H9 (cell line): ENCODE data around the gene PRLHR. TPM values are rescaled to one million over a fixed set of nuclear protein-coding genes. Genes with fewer than 3 reads are reported as not detected.

Source experiments
- DNase-seq: peaks from one replicate; pipeline ENCODE4 v3.0.0-alpha.2; 2017
- H2AFZ ChIP-seq: one replicate; pipeline ENCODE4 v1.6.1; 2013; ENCODE audit warnings: mild to moderate bottlenecking, low read length, control low read depth, moderate library complexity
- H2AK5ac ChIP-seq: 2 replicates; pipeline ENCODE4 v1.6.1; 2013; ENCODE audit warnings: low read length, control low read depth, mixed read lengths; ENCODE audit not compliant: insufficient read length
- H2BK120ac ChIP-seq: one replicate; pipeline ENCODE4 v1.6.1; 2013; ENCODE audit warnings: low read depth, mild to moderate bottlenecking, low read length, control low read depth, inconsistent platforms; ENCODE audit not compliant: poor library complexity, severe bottlenecking
- H2BK12ac ChIP-seq: 2 replicates; pipeline ENCODE4 v1.6.1; 2013; ENCODE audit warnings: low read length, control low read depth, mixed read lengths, low read depth; ENCODE audit not compliant: insufficient read length
- H2BK15ac ChIP-seq: 2 replicates; pipeline ENCODE4 v1.6.1; 2013; ENCODE audit warnings: low read depth, low read length, control low read depth
- H2BK20ac ChIP-seq: one replicate; pipeline ENCODE4 v1.6.1; 2013; ENCODE audit warnings: low read depth, mild to moderate bottlenecking, low read length, control low read depth, inconsistent platforms; ENCODE audit not compliant: poor library complexity, severe bottlenecking
- H2BK5ac ChIP-seq: 2 replicates; pipeline ENCODE4 v1.6.1; 2013; ENCODE audit warnings: low read length, control low read depth, mixed read lengths; ENCODE audit not compliant: insufficient read length
- H3K14ac ChIP-seq: 2 replicates; pipeline ENCODE4 v1.6.1; 2013; ENCODE audit warnings: low read length, control low read depth; ENCODE audit not compliant: insufficient read depth
- H3K18ac ChIP-seq: 2 replicates; pipeline ENCODE4 v1.6.1; 2013; ENCODE audit warnings: low read depth, mild to moderate bottlenecking, mixed read lengths, low read length, control low read depth; ENCODE audit not compliant: insufficient read length
- H3K23ac ChIP-seq: 2 replicates; pipeline ENCODE4 v1.6.1; 2013; ENCODE audit warnings: low read length, control low read depth, mixed read lengths, low read depth; ENCODE audit not compliant: insufficient read length
- H3K23me2 ChIP-seq: 2 replicates; pipeline ENCODE4 v1.6.1; 2013; ENCODE audit warnings: low read depth, mild to moderate bottlenecking, mixed read lengths, low read length, control low read depth; ENCODE audit not compliant: insufficient read length, poor library complexity, severe bottlenecking
- H3K27ac ChIP-seq: 2 replicates; pipeline ENCODE4 v1.5.1; 2013; ENCODE audit warnings: low read length, control low read depth, mixed read lengths, low read depth; ENCODE audit not compliant: insufficient read length
- H3K27me3 ChIP-seq: 2 replicates; pipeline ENCODE4 v1.6.1; 2013; ENCODE audit warnings: low read length, control low read depth, inconsistent platforms; ENCODE audit not compliant: insufficient read depth
- H3K4ac ChIP-seq: 2 replicates; pipeline ENCODE4 v1.6.1; 2013; ENCODE audit warnings: low read depth, mild to moderate bottlenecking, control low read depth, inconsistent platforms, low read length, moderate library complexity
- H3K4me1 ChIP-seq: 2 replicates; pipeline ENCODE4 v1.6.1; 2013; ENCODE audit warnings: low read length, control low read depth, inconsistent platforms; ENCODE audit not compliant: insufficient read depth
- H3K4me2 ChIP-seq: 2 replicates; pipeline ENCODE4 v1.6.1; 2013; ENCODE audit warnings: low read length, control low read depth, mixed read lengths; ENCODE audit not compliant: insufficient read length, insufficient read depth
- H3K56ac ChIP-seq: 2 replicates; pipeline ENCODE4 v1.6.1; 2013; ENCODE audit warnings: low read depth, mild to moderate bottlenecking, mixed read lengths, low read length, control low read depth; ENCODE audit not compliant: insufficient read length
- H3K79me1 ChIP-seq: 2 replicates; pipeline ENCODE4 v1.6.1; 2013; ENCODE audit warnings: low read depth, mild to moderate bottlenecking, moderate library complexity, low read length, control low read depth, inconsistent platforms; ENCODE audit not compliant: insufficient read depth, poor library complexity, severe bottlenecking
- H3K79me2 ChIP-seq: 2 replicates; pipeline ENCODE4 v1.6.1; 2013; ENCODE audit warnings: low read length, control low read depth, inconsistent platforms; ENCODE audit not compliant: insufficient read depth
- H3K9ac ChIP-seq: 2 replicates; pipeline ENCODE4 v1.6.1; 2013; ENCODE audit warnings: low read length, control low read depth, mixed read lengths; ENCODE audit not compliant: insufficient read length; ENCODE audit errors: extremely low read depth
- H3K9me3 ChIP-seq: one replicate; pipeline ENCODE4 v1.6.1; 2013; ENCODE audit warnings: low read depth, low read length, inconsistent platforms; ENCODE audit not compliant: control insufficient read depth
- H3T11ph ChIP-seq: one replicate; pipeline ENCODE4 v1.6.1; 2013; ENCODE audit warnings: mild to moderate bottlenecking, low read length, control low read depth, inconsistent platforms
- H4K20me1 ChIP-seq: one replicate; pipeline ENCODE4 v1.6.1; 2013; ENCODE audit not compliant: control insufficient read depth, insufficient read length, insufficient read depth
- H4K5ac ChIP-seq: 2 replicates; pipeline ENCODE4 v1.6.1; 2013; ENCODE audit warnings: low read depth, mild to moderate bottlenecking, mixed read lengths, low read length, control low read depth; ENCODE audit not compliant: insufficient read length
- H4K8ac ChIP-seq: replicated peaks from 2 replicates; pipeline ENCODE4 v1.6.1; 2013; ENCODE audit warnings: low read length, control low read depth, mixed read lengths, low read depth; ENCODE audit not compliant: insufficient read length
- H4K91ac ChIP-seq: 2 replicates; pipeline ENCODE4 v1.6.1; 2013; ENCODE audit warnings: low read depth, mild to moderate bottlenecking, moderate library complexity, mixed read lengths, low read length, control low read depth; ENCODE audit not compliant: insufficient read length
- H3K27ac Mint-ChIP-seq, 3 experiments: 2 replicates in 2 of 3; 3 replicates in 1 of 3; pipeline ENCODE4 v1.8.0; 2020 to 2021; ENCODE audit warnings: mixed read lengths in 3 of 3, mild to moderate bottlenecking in 1 of 3, moderate library complexity in 1 of 3
- H3K27me3 Mint-ChIP-seq: 2 replicates; pipeline ENCODE4 v1.8.0; 2021; ENCODE audit warnings: low read depth, mild to moderate bottlenecking, moderate library complexity, mixed read lengths
- H3K36me3 Mint-ChIP-seq, 3 experiments: 2 replicates in 2 of 3; 3 replicates in 1 of 3; pipeline ENCODE4 v1.8.0; 2020 to 2021; ENCODE audit warnings: low read depth in 3 of 3, mixed read lengths in 3 of 3; ENCODE audit not compliant: insufficient read depth in 1 of 3
- H3K4me1 Mint-ChIP-seq, 2 experiments: 2 replicates each; pipeline ENCODE4 v1.8.0; 2020; ENCODE audit warnings: mixed read lengths in 2 of 2
- H3K4me3 Mint-ChIP-seq, 2 experiments: 2 replicates in 1 of 2; 3 replicates in 1 of 2; pipeline ENCODE4 v1.8.0; 2020 to 2021; ENCODE audit warnings: mild to moderate bottlenecking in 2 of 2, mixed read lengths in 2 of 2, moderate library complexity in 1 of 2
- H3K9me3 Mint-ChIP-seq, 2 experiments: 2 replicates in 1 of 2; 3 replicates in 1 of 2; pipeline ENCODE4 v1.8.0; 2020; ENCODE audit warnings: mild to moderate bottlenecking in 2 of 2, mixed read lengths in 2 of 2, moderate library complexity in 1 of 2
- WGBS: extraction: QIAGEN DNeasy Blood & Tissue Kit; methylation state at CpG from one replicate; pipeline ENCODE4 v1.1.7; 2013; ENCODE audit warnings: missing lambda C conversion rate, low lambda C conversion rate, mixed read lengths; ENCODE audit not compliant: insufficient read length; ENCODE audit errors: extremely low coverage; 5-methylcytosine and 5-hydroxymethylcytosine counted together
- total RNA-seq: library from RNA; stranded (reverse); gene quantifications from 2 replicates; pipeline ENCODE4 v1.2.1, GENCODE V29; 2021
- TF ChIP-seq, protein P1 (sequence below): fragments of 200-600 bp; sonication (generic); conservative IDR thresholded peaks from 3 replicates; pipeline ENCODE4 v1.8.0; 2021; ENCODE audit warnings: antibody characterized with exemption, mild to moderate bottlenecking

PRLHR gene
- total RNA-seq, 1 experiment from 2014 or later: not detected

DNA sequence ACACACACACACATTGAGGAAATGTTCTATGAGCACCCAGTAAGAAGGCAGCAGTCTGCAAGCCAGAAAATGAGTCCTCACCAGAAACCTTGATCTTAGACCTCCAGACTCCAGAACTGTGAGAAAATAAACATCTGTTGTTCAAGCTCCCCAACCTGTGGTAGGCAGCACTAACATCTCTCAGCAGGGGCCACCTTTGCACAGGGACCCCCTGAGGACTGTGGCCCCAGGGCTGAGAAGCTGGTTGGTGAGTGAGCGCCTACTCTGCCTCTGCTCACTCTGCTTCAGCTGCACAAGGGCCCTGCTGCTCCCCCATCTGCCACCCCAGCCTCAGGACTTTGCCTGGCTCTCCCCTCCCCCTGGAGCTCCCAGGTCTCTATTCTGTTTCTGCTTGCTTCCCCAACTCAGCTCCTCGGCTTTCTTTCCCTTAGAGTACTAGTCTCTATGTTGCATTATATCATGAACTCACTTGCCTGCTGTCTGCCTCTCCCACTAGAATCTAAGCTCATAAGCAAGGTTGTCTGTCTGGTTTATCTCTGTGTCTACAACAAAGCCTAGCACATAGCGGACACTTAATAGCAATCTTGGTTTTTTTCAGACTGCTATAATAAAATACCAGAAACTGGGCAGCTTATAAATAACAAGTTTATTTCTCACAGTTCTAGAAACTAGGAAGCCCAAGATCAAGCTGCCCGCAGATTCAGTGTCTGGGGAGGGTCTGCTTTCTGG, 40.4 kb upstream of the PRLHR start:
- H3K27ac Mint-ChIP-seq: no peak overlapping the region; a peak in 2 of 7 replicates
- H2BK15ac ChIP-seq: no peak overlapping the region

More for the DNA sequence above, 40.4 kb upstream of the PRLHR start:
- Histone ChIP-seq H3K9me3 (peaks cover 6% of the 10 kb centered on the region), H2BK12ac (no peak overlapping the region), H2BK5ac (no peak overlapping the region), H3K4ac (no peak overlapping the region), H2BK20ac (no peak overlapping the region), H3K9ac (no peak overlapping the region), H4K91ac (no peak overlapping the region), H3K79me1 (no peaks in the 10 kb centered on the region), H2AK5ac (no peak overlapping the region), H2AFZ (no peak overlapping the region), H3K23ac (no peak overlapping the region), H3T11ph (no peak overlapping the region), H3K79me2 (no peaks in the 10 kb centered on the region), H2BK120ac (no peak overlapping the region), H4K8ac (no peak overlapping the region), H3K4me1 (no peaks in the 10 kb centered on the region), H3K23me2 (no peaks in the 10 kb centered on the region), H3K27ac (no peak overlapping the region), H4K5ac (no peak overlapping the region), H4K20me1 (no peaks in the 10 kb centered on the region), H3K56ac (no peak overlapping the region), H3K4me2 (no peak overlapping the region), H3K14ac (no peak overlapping the region; the same call in 1 of the 2 replicates), H3K18ac (no peak overlapping the region), H3K27me3 (no peaks in the 10 kb centered on the region; the same call in 1 of the 2 replicates)
- Mint-ChIP-seq H3K36me3 (peaks cover 0 to 5% (median 3%) of the 10 kb centered on the region in 3 experiments; a peak in 5 of 7 replicates), H3K4me3 (no peak overlapping the region), H3K9me3 (peaks cover 11 to 15% of the 10 kb centered on the region in 2 experiments), H3K4me1 (peaks cover 35 to 59% of the 10 kb centered on the region in 2 experiments), H3K27me3 (peaks cover 90% of the 10 kb centered on the region)
- TF ChIP-seq, protein P1, sequence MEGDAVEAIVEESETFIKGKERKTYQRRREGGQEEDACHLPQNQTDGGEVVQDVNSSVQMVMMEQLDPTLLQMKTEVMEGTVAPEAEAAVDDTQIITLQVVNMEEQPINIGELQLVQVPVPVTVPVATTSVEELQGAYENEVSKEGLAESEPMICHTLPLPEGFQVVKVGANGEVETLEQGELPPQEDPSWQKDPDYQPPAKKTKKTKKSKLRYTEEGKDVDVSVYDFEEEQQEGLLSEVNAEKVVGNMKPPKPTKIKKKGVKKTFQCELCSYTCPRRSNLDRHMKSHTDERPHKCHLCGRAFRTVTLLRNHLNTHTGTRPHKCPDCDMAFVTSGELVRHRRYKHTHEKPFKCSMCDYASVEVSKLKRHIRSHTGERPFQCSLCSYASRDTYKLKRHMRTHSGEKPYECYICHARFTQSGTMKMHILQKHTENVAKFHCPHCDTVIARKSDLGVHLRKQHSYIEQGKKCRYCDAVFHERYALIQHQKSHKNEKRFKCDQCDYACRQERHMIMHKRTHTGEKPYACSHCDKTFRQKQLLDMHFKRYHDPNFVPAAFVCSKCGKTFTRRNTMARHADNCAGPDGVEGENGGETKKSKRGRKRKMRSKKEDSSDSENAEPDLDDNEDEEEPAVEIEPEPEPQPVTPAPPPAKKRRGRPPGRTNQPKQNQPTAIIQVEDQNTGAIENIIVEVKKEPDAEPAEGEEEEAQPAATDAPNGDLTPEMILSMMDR: no peak
- DNase-seq: no peak
- no CpG with 5 or more reads among the region's 4 CpGs for WGBS
